ENCODE data around the gene CDH16.

- TF ChIP-seq, protein P1, sequence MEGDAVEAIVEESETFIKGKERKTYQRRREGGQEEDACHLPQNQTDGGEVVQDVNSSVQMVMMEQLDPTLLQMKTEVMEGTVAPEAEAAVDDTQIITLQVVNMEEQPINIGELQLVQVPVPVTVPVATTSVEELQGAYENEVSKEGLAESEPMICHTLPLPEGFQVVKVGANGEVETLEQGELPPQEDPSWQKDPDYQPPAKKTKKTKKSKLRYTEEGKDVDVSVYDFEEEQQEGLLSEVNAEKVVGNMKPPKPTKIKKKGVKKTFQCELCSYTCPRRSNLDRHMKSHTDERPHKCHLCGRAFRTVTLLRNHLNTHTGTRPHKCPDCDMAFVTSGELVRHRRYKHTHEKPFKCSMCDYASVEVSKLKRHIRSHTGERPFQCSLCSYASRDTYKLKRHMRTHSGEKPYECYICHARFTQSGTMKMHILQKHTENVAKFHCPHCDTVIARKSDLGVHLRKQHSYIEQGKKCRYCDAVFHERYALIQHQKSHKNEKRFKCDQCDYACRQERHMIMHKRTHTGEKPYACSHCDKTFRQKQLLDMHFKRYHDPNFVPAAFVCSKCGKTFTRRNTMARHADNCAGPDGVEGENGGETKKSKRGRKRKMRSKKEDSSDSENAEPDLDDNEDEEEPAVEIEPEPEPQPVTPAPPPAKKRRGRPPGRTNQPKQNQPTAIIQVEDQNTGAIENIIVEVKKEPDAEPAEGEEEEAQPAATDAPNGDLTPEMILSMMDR (conservative IDR thresholded peaks at IDR 0.05; ENCODE audit: low read length), result no peak
- no peak for TF ChIP-seq EZH2phosphoT487 (IDR thresholded peaks at IDR 0.05; ENCODE audit: borderline replicate concordance)
Observed at GRCh38 chr16:66950437-66950836, 31.8 kb upstream of the CDH16 start.

Measured in Loucy (cell line).